ENCODE results near the gene IQCK.

IQCK gene

GRCh38 chr16:19874026-19874425, 156.0 kb downstream of the IQCK start:
- DNase-seq: peak in 6 of 10 donors; percentile 40 to 86 (median 65)
- intact Hi-C loops (cut with DNase I): no loop called here

GRCh38 chr16:19874851-19875546, 156.9 kb downstream of the IQCK start:
- intact Hi-C loops (cut with DNase I): no loop called here
- no peak for DNase-seq

- intact Hi-C loops (cut with DNase I): no loop called here
Observed at GRCh38 chr16:19875900-19876299, 157.8 kb downstream of the IQCK start.

GRCh38 chr16:19876501-19877059, 158.5 kb downstream of the IQCK start:
- intact Hi-C loops (cut with DNase I): no loop called here
- DNase-seq: no peak

More at GRCh38 chr16:19875900-19876299, 157.8 kb downstream of the IQCK start:
- no peak for DNase-seq

GRCh38 chr16:19878757-19879156, 160.7 kb downstream of the IQCK start:
- intact Hi-C loops (cut with DNase I): no loop called here
- DNase-seq: peak in 4 of 10 donors; percentile 35 to 84 (median 49)

GRCh38 chr16:19879241-19879792, 161.2 kb downstream of the IQCK start:
- peak in 8 of 10 donors; percentile 41 to 92 (median 70) for DNase-seq
- intact Hi-C loops (cut with DNase I): no loop called here

GRCh38 chr16:19881028-19881427, 163.0 kb downstream of the IQCK start:
- peak in 1 of 10 donors; percentile 22 for DNase-seq
- intact Hi-C loops (cut with DNase I): loop anchor here (5.0 kb wide), 2 partner anchors 119 to 164 kb away; partner anchors contain the start of genes IQCK and KNOP1

GRCh38 chr16:19881783-19882182, 163.7 kb downstream of the IQCK start:
- DNase-seq: peak in 1 of 10 donors; percentile 67
- intact Hi-C loops (cut with DNase I): loop anchor here (5.0 kb wide), 2 partner anchors 119 to 164 kb away; partner anchors contain the start of genes IQCK and KNOP1

GRCh38 chr16:19882186-19882585, 164.1 kb downstream of the IQCK start:
- intact Hi-C loops (cut with DNase I): loop anchor here (5.0 kb wide), 2 partner anchors 120 to 165 kb away; partner anchors contain the start of genes IQCK and KNOP1
- DNase-seq: peak in 2 of 10 donors; percentile 42 to 90

- intact Hi-C loops (cut with DNase I): loop anchor here (1.0 to 5.0 kb wide), 3 partner anchors 20 to 165 kb away; partner anchors contain the start of genes IQCK and KNOP1
- no peak for DNase-seq
Observed at GRCh38 chr16:19882646-19883045, 164.6 kb downstream of the IQCK start.

- intact Hi-C loops (cut with DNase I): loop anchor here (1.0 to 5.0 kb wide), 3 partner anchors 21 to 166 kb away; partner anchors contain the start of genes IQCK and KNOP1
- DNase-seq: peak; percentile 67 to 93 (median 74)
Observed at GRCh38 chr16:19883296-19883965, 165.4 kb downstream of the IQCK start.

GRCh38 chr16:19883966-19884485, 166.0 kb downstream of the IQCK start:
- intact Hi-C loops (cut with DNase I): loop anchor here (1.0 to 5.0 kb wide), 3 partner anchors 22 to 167 kb away; partner anchors contain the start of genes IQCK and KNOP1

GRCh38 chr16:19884611-19885450, 166.8 kb downstream of the IQCK start, which contains the start of gene GPRC5B:
Gene GPRC5B, minus strand, starts transcription at chr16:19884848. Its CDS starts 12,003 bp downstream, at chr16:19872845.
- peak; percentile 40 to 95 (median 61) for DNase-seq

More at GRCh38 chr16:19883966-19884485, 166.0 kb downstream of the IQCK start:
- no peak for DNase-seq

GRCh38 chr16:19885451-19886072, 167.5 kb downstream of the IQCK start:
- intact Hi-C loops (cut with DNase I): loop anchor here (1.0 to 5.0 kb wide), 4 partner anchors 228 to 330 kb away; partner anchors contain the start of gene VPS35L
- peak in 5 of 10 donors; percentile 24 to 87 (median 41) for DNase-seq

More at GRCh38 chr16:19884611-19885450, 166.8 kb downstream of the IQCK start, which contains the start of gene GPRC5B:
- intact Hi-C loops (cut with DNase I): loop anchor here (1.0 to 5.0 kb wide), 4 partner anchors 123 to 330 kb away; partner anchors contain the start of genes IQCK, KNOP1 and VPS35L

GRCh38 chr16:19886073-19886941, 168.2 kb downstream of the IQCK start:
- intact Hi-C loops (cut with DNase I): loop anchor here (1.0 to 5.0 kb wide), 3 partner anchors 229 to 327 kb away; no protein-coding TSS in a partner anchor

GRCh38 chr16:19888834-19889233, 170.8 kb downstream of the IQCK start:
- DNase-seq: no peak
- intact Hi-C loops (cut with DNase I): loop anchor here (5.0 kb wide), 1 partner anchor 232 kb away; no protein-coding TSS in a partner anchor

More at GRCh38 chr16:19886073-19886941, 168.2 kb downstream of the IQCK start:
- DNase-seq: peak; percentile 74 to 97 (median 86)

- no peak for DNase-seq
- intact Hi-C loops (cut with DNase I): no loop called here
Observed at GRCh38 chr16:19890901-19891300, 172.8 kb downstream of the IQCK start.

Measured in posterior cingulate gyrus (tissue), 11 donors.